ENCODE data around the gene DNAJB1. TPM values are rescaled to one million over a fixed set of nuclear protein-coding genes. Genes with fewer than 3 reads are reported as not detected.

DNAJB1 gene
- total and polyA plus RNA-seq, 2 of the 4 experiments (the other 2 are of a cell fraction) = 88.2 to 95.4 TPM

- peaks cover 8 to 52% of the 10 kb centered on the region in 2 experiments for H3K79me1 ChIP-seq (ENCODE audit: low read depth in 1 of 2, low read length in 2 of 2)
- no peak overlapping the region for H3K14ac ChIP-seq (replicated peaks; ENCODE audit: low read depth, low read length)
- no CpG with 5 or more reads among the region's 5 CpGs for WGBS, 2 experiments (ENCODE audit: extremely low coverage in 2 of 2, insufficient read length in 1 of 2)
- peak overlapping the region; percentile 81 for H2AK5ac ChIP-seq (ENCODE audit: low read depth, low read length)
- H3K18ac ChIP-seq (ENCODE audit: low read depth, low read length) = no peak overlapping the region
- peak overlapping the region; percentile 32; the same call in 1 of the 2 replicates for H3K4me2 ChIP-seq (ENCODE audit: low read depth, low read length)
- ChIA-PET POLR2A (ENCODE audit: unreplicated experiment) (interaction anchor here (0.5 kb wide), 1 partner anchor 745 kb away, joined by 3 read pairs; no protein-coding TSS in a partner anchor), CTCF (no interaction called here)
- H4K5ac ChIP-seq (ENCODE audit: low read depth, low read length) = no peak overlapping the region
- H3K36me3 ChIP-seq (ENCODE audit: control insufficient read depth, insufficient read depth, low read length) = peaks cover 27% of the 10 kb centered on the region
- no peak overlapping the region; the same call in 1 of the 2 replicates for H3K9ac ChIP-seq (ENCODE audit: low read depth, low read length)
- H3K9me1 ChIP-seq (ENCODE audit: insufficient read depth, low read length) = 0 out of 2 replicates have a peak, but pooled peaks cover 9% of the 10 kb centered on the region
- peak overlapping the region; percentile 4; the same call in 1 of the 2 replicates for H3K27ac ChIP-seq (ENCODE audit: insufficient read depth, low read length)
- peaks cover 33% of the 10 kb centered on the region for H4K20me1 ChIP-seq (ENCODE audit: insufficient read depth, low read length)
- H3K4ac ChIP-seq (ENCODE audit: low read depth, low read length) = no peak overlapping the region
- no peak overlapping the region for H4K91ac ChIP-seq (ENCODE audit: insufficient read depth, low read depth, low read length)
- H2BK15ac ChIP-seq (ENCODE audit: low read depth, low read length) = no peak overlapping the region
- peaks cover 25% of the 10 kb centered on the region for H3K4me1 ChIP-seq (ENCODE audit: control insufficient read depth, insufficient read depth, low read length)
- no peak overlapping the region; a peak in 1 of 4 replicates for H4K8ac ChIP-seq (ENCODE audit: low read depth in 2 of 2, low read length in 2 of 2)
- intact Hi-C loops (cut with micrococcal nuclease) = loop anchor here (10.0 kb wide), 1 partner anchor 596 kb away; no protein-coding TSS in a partner anchor
- TF ChIP-seq CTCF (conservative IDR thresholded peaks at IDR 0.05; ENCODE audit: low read depth, low read length) (peak; percentile 34; the same call in 1 of the 2 replicates), MAZ (IDR thresholded peaks at IDR 0.05; ENCODE audit: borderline replicate concordance, low read depth, low read length) (peak; percentile 51; the same call in 1 of the 2 replicates), CHD1 (IDR thresholded peaks at IDR 0.05; ENCODE audit: low read depth, low read length) (no peak)
- H3K9me3 ChIP-seq (ENCODE audit: control insufficient read depth, insufficient read depth, low read length) = no peaks in the 10 kb centered on the region
- in situ Hi-C loops (cut with MboI; ENCODE audit: low sequenced_read_pairs) = no loop called here
- no peak overlapping the region for H3K56ac ChIP-seq (ENCODE audit: extremely low read depth, insufficient read depth, low read length)
- H3K4me3 ChIP-seq (ENCODE audit: insufficient read depth, low read depth, low read length) = no peak overlapping the region
- no peaks in the 10 kb centered on the region for H3K27me3 ChIP-seq (ENCODE audit: control insufficient read depth, insufficient read depth, low read length)
- H2BK120ac ChIP-seq (ENCODE audit: low read depth, low read length) = no peak overlapping the region
- H2AK9ac ChIP-seq (replicated peaks; ENCODE audit: low read depth, low read length, poor library complexity) = peak overlapping the region; percentile 90
- ATAC-seq (ENCODE audit: low read depth) (peak; percentile 57), DNase-seq (peak; percentile 85)
- H2AFZ ChIP-seq (replicated peaks; ENCODE audit: low read length, poor library complexity) = peak overlapping the region; percentile 34
- H2BK5ac ChIP-seq (ENCODE audit: low read depth, low read length, poor library complexity, severe bottlenecking) = no peak overlapping the region
- dilution Hi-C loops (cut with HindIII; ENCODE audit: low sequenced_read_pairs, unreplicated experiment) = no loop called here
- H3K23ac ChIP-seq (ENCODE audit: low read depth, low read length) = 0 out of 2 replicates have a peak overlapping the region, but pooled peaks have one; percentile 33
- H2BK20ac ChIP-seq (ENCODE audit: low read depth, low read length) = peak overlapping the region; percentile 63; the same call in 1 of the 2 replicates
- BruUV-seq (replicated peaks) = no TSS peak
These were observed 37.5 kb downstream of the DNAJB1 start for GRCh38 chr19:14480700-14481079.

Data from IMR-90 (cell line).